Measurements from ENCODE around the gene ELL3. TPM values are rescaled to one million over a fixed set of nuclear protein-coding genes. Genes with fewer than 3 reads are reported as not detected.
A peak's percentile ranks its signal among the peaks of the same experiment; 100 is the strongest.

The ELL3 gene
- total RNA-seq, 1 experiment from 2014 or later, result 35.8 TPM

DNA sequence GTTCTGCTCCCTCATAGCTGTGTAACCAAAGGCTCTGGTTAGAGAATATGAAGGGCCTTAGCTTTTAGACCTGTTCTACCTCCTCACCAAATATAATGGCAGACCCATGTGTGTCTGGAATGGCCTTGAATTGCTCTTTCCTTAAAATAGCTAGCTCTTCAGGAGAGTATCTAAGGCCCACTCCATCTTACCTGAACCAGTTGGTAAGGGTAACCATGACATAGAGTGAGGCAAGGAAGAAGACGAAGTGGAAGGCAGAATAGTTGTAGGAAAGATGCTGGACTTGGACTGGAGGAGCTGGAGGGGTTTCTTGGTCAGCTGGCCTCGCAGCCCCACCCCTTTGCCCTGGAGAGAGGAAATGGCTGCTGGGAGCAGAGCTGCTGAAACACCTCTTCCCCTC is 18.4 kb upstream of the ELL3 start:
- ChIA-PET POLR2A (ENCODE audit: unreplicated experiment) (interaction anchor here (0.6 kb wide), 1 partner anchor 36 kb away, joined by 3 read pairs; no protein-coding TSS in a partner anchor), CTCF (no interaction called here)
- intact Hi-C loops (cut with micrococcal nuclease), result no loop called here
- Histone ChIP-seq H3K79me2 (ENCODE audit: low read length) (peaks cover 35% of the 10 kb centered on the region), H2AFZ (ENCODE audit: low read length) (no peak overlapping the region), H3K36me3 (ENCODE audit: low read depth, low read length) (peaks cover 30% of the 10 kb centered on the region), H3K27me3 (ENCODE audit: low read length) (no peaks in the 10 kb centered on the region), H3K4me2 (ENCODE audit: low read length) (no peak overlapping the region), H3F3A (ENCODE audit: low read length, unreplicated experiment) (peaks cover 5% of the 10 kb centered on the region), H4K20me1 (ENCODE audit: low read length) (peaks cover 5% of the 10 kb centered on the region; the same call in 1 of the 2 replicates), H3K9me2 (replicated peaks; ENCODE audit: low read length) (no peaks in the 10 kb centered on the region), H3K27ac (ENCODE audit: low read length) (no peak overlapping the region), H3K9me3 (ENCODE audit: low read length) (no peaks in the 10 kb centered on the region), H3K4me1 (ENCODE audit: insufficient read depth, low read length) (peaks cover 64% of the 10 kb centered on the region), H3K4me3 (ENCODE audit: low read length) (no peak overlapping the region), H3K9ac (ENCODE audit: low read length) (no peak overlapping the region)
- ATAC-seq (no peak), DNase-seq (no peak)
- TF ChIP-seq EZH2 (IDR thresholded peaks at IDR 0.05; ENCODE audit: low read length, unreplicated experiment) (no peak), EZH2phosphoT487 (IDR thresholded peaks at IDR 0.05; ENCODE audit: borderline replicate concordance, low read length) (no peak)
- TF ChIP-seq, protein P1, sequence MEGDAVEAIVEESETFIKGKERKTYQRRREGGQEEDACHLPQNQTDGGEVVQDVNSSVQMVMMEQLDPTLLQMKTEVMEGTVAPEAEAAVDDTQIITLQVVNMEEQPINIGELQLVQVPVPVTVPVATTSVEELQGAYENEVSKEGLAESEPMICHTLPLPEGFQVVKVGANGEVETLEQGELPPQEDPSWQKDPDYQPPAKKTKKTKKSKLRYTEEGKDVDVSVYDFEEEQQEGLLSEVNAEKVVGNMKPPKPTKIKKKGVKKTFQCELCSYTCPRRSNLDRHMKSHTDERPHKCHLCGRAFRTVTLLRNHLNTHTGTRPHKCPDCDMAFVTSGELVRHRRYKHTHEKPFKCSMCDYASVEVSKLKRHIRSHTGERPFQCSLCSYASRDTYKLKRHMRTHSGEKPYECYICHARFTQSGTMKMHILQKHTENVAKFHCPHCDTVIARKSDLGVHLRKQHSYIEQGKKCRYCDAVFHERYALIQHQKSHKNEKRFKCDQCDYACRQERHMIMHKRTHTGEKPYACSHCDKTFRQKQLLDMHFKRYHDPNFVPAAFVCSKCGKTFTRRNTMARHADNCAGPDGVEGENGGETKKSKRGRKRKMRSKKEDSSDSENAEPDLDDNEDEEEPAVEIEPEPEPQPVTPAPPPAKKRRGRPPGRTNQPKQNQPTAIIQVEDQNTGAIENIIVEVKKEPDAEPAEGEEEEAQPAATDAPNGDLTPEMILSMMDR (conservative IDR thresholded peaks at IDR 0.05; ENCODE audit: low read depth, low read length), result no peak
- BruUV-seq (replicated peaks), result no TSS peak

DNA sequence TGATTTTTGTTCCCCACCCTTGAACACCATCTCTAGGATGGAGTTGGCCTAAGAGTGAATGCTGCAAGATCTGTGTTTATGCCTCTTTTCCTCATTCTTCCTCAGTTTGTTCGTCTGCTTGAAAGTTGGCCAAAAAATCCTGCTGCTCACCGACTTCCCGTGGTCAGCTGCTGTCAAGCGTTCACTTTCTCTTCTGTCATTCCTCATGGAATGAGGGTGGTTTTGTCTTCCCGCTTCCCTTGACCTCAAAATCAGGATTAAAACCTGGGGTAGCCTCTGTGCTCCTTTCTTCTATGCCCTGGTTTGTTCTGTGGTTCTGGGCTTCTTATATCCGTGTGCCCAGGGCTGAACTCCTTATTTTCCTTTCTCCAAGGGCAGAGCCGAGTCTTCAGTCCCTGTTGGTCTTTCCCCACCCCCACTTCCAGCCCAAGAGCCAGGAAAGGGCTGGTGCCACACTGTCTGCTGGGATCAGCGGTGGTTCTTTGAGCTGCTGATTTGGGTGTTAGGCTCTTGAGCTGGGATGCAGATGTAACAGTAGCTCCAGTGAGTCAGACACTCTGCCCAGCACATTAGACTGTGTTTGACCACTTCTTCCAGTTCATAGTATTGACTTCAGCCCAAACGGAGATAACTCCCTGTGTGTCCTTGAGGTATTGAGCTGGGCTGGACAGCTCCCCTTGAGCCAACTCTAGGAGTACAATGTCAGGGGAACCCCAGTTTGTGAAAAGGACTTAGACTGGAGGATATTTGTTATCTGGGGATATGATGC is 17.7 kb upstream of the ELL3 start:
- no peak for TF ChIP-seq EZH2 (IDR thresholded peaks at IDR 0.05; ENCODE audit: low read length, unreplicated experiment)
- TF ChIP-seq, protein P1 (conservative IDR thresholded peaks at IDR 0.05; ENCODE audit: low read depth, low read length), result no peak
- no peak for TF ChIP-seq EZH2phosphoT487 (IDR thresholded peaks at IDR 0.05; ENCODE audit: borderline replicate concordance, low read length)
- no peak overlapping the region for H3K9ac ChIP-seq (ENCODE audit: low read length)
- peaks cover 5% of the 10 kb centered on the region; the same call in 1 of the 2 replicates for H4K20me1 ChIP-seq (ENCODE audit: low read length)
- ChIA-PET POLR2A (ENCODE audit: unreplicated experiment) (interaction anchor here (0.6 kb wide), 2 partner anchors 17 to 37 kb away, joined by 3 to 14 read pairs; no protein-coding TSS in a partner anchor), CTCF (no interaction called here)
- BruUV-seq (replicated peaks), result no TSS peak
- H3K4me2 ChIP-seq (ENCODE audit: low read length), result peak overlapping the region; percentile 90
- H3F3A ChIP-seq (ENCODE audit: low read length, unreplicated experiment), result peaks cover 5% of the 10 kb centered on the region
- peaks cover 30% of the 10 kb centered on the region for H3K36me3 ChIP-seq (ENCODE audit: low read depth, low read length)
- H3K27me3 ChIP-seq (ENCODE audit: low read length), result no peaks in the 10 kb centered on the region
- no peak for DNase-seq
- no peaks in the 10 kb centered on the region for H3K9me2 ChIP-seq (replicated peaks; ENCODE audit: low read length)
- H3K4me3 ChIP-seq (ENCODE audit: low read length), result peak overlapping the region; percentile 96
- H3K27ac ChIP-seq (ENCODE audit: low read length), result no peak overlapping the region
- no peaks in the 10 kb centered on the region for H3K9me3 ChIP-seq (ENCODE audit: low read length)
- ATAC-seq, result no peak
- H3K79me2 ChIP-seq (ENCODE audit: low read length), result peaks cover 35% of the 10 kb centered on the region
- H3K4me1 ChIP-seq (ENCODE audit: insufficient read depth, low read length), result peaks cover 57% of the 10 kb centered on the region
- no peak overlapping the region for H2AFZ ChIP-seq (ENCODE audit: low read length)
- intact Hi-C loops (cut with micrococcal nuclease), result no loop called here

DNA sequence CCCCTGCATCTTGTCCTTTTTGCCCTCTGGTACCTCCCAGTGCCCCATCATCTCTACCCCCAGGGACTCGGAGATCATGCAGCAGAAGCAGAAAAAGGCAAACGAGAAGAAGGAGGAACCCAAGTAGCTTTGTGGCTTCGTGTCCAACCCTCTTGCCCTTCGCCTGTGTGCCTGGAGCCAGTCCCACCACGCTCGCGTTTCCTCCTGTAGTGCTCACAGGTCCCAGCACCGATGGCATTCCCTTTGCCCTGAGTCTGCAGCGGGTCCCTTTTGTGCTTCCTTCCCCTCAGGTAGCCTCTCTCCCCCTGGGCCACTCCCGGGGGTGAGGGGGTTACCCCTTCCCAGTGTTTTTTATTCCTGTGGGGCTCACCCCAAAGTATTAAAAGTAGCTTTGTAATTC is 16.9 kb upstream of the ELL3 start:
- Histone ChIP-seq H3K27me3 (ENCODE audit: low read length) (no peaks in the 10 kb centered on the region), H3K4me1 (ENCODE audit: insufficient read depth, low read length) (peaks cover 49% of the 10 kb centered on the region), H2AFZ (ENCODE audit: low read length) (no peak overlapping the region), H3F3A (ENCODE audit: low read length, unreplicated experiment) (peaks cover 5% of the 10 kb centered on the region), H3K9ac (ENCODE audit: low read length) (peak overlapping the region; percentile 99; the same call in 1 of the 2 replicates), H3K27ac (ENCODE audit: low read length) (no peak overlapping the region), H3K79me2 (ENCODE audit: low read length) (peaks cover 35% of the 10 kb centered on the region), H3K4me3 (ENCODE audit: low read length) (peak overlapping the region; percentile 96), H3K9me3 (ENCODE audit: low read length) (no peaks in the 10 kb centered on the region), H3K4me2 (ENCODE audit: low read length) (peak overlapping the region; percentile 90), H4K20me1 (ENCODE audit: low read length) (peaks cover 5% of the 10 kb centered on the region; the same call in 1 of the 2 replicates), H3K36me3 (ENCODE audit: low read depth, low read length) (peaks cover 30% of the 10 kb centered on the region), H3K9me2 (replicated peaks; ENCODE audit: low read length) (no peaks in the 10 kb centered on the region)
- intact Hi-C loops (cut with micrococcal nuclease), result loop anchor here (2.0 kb wide), 1 partner anchor 17 kb away; the partner anchor contains the start of gene ELL3
- CTCF ChIA-PET, result no interaction called here
- TF ChIP-seq EZH2 (IDR thresholded peaks at IDR 0.05; ENCODE audit: low read length, unreplicated experiment) (no peak), EZH2phosphoT487 (IDR thresholded peaks at IDR 0.05; ENCODE audit: borderline replicate concordance, low read length) (no peak)
- TF ChIP-seq, protein P1 (conservative IDR thresholded peaks at IDR 0.05; ENCODE audit: low read depth, low read length), result no peak
- DNase-seq (no peak), ATAC-seq (no peak)
- POLR2A ChIA-PET (ENCODE audit: unreplicated experiment), result no interaction called here
- no TSS peak for BruUV-seq (replicated peaks)

Data from PC-3 (cell line).